ENCODE data around the gene MRPL20. TPM values are rescaled to one million over a fixed set of nuclear protein-coding genes. Genes with fewer than 3 reads are reported as not detected.
A peak's percentile ranks its signal among the peaks of the same experiment; 100 is the strongest.

Gene MRPL20
- polyA plus RNA-seq, 1 donor (not counting 4 experiments of a cell fraction or from before 2014, with no cell fraction given) = 133 TPM

DNA sequence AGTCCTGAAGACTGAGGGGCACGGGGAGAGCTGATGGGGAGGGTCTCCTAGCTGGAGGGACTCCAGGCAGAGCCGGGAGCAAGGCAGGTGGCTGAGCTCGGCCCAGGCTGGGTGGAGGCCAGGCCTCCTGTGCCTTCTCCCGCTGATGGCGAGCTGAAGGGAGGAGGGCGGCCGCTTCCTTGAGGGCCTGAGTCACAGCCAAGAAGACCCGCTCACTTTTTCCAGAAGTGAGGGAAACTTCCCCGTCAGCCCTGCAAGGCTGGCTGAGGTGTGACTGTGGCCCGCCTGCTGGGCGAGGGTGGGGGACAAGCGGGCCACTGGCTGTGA is 26.7 kb upstream of the MRPL20 start:
- Histone ChIP-seq H3K27ac (ENCODE audit: control insufficient read depth, insufficient read depth, low read length) (peak overlapping the region; percentile 31), H3K4me1 (ENCODE audit: control insufficient read depth, extremely low read depth, insufficient read depth, low read length) (peaks cover 27% of the 10 kb centered on the region), H3K27me3 (ENCODE audit: control insufficient read depth, extremely low read depth, insufficient read depth, low read length) (no peaks in the 10 kb centered on the region), H3K9ac (ENCODE audit: control insufficient read depth, extremely low read depth, insufficient read depth, low read length) (peak overlapping the region; percentile 52), H3K4me2 (ENCODE audit: control insufficient read depth, extremely low read depth, insufficient read depth, low read depth, low read length) (peak overlapping the region; percentile 56), H3K36me3 (ENCODE audit: control insufficient read depth in 2 of 2, extremely low read depth in 1 of 2, insufficient read depth in 2 of 2, low read length in 2 of 2) (no peaks in the 10 kb centered on the region), H3K4me3 (ENCODE audit: control insufficient read depth in 2 of 3, extremely low read depth in 1 of 3, insufficient read depth in 2 of 3, low read depth in 1 of 3, low read length in 3 of 3) (peak overlapping the region in 1 of 3 experiments; percentile 27), H3K9me3 (ENCODE audit: control insufficient read depth, low read depth, low read length) (no peaks in the 10 kb centered on the region), H2AFZ (ENCODE audit: control insufficient read depth, low read length) (peak overlapping the region; percentile 75), H3K9me1 (ENCODE audit: control insufficient read depth, extremely low read depth, insufficient read depth, low read length) (no peaks in the 10 kb centered on the region), H4K20me1 (ENCODE audit: control insufficient read depth, extremely low read depth, insufficient read depth, low read length) (no peaks in the 10 kb centered on the region), H3K79me2 (ENCODE audit: control insufficient read depth, insufficient read depth, low read length) (no peaks in the 10 kb centered on the region)
- DNase-seq (ENCODE audit: low read depth, low spot score) (no peak), FAIRE-seq (no peak)
- dilution Hi-C loops (cut with MboI; ENCODE audit: extremely low pct_ligation_motif_present, low sequenced_read_pairs) = no loop called here
- no peak for TF ChIP-seq EZH2 (IDR thresholded peaks at IDR 0.05; ENCODE audit: low read length)
- TF ChIP-seq CTCF (optimal IDR thresholded peaks at IDR 0.05 in 1 of 3, IDR thresholded peaks at IDR 0.05 in 1 of 3, conservative IDR thresholded peaks at IDR 0.05 in 1 of 3; ENCODE audit: extremely low read depth in 1 of 3, insufficient read depth in 2 of 3, low read length in 3 of 3) = no peak

DNA sequence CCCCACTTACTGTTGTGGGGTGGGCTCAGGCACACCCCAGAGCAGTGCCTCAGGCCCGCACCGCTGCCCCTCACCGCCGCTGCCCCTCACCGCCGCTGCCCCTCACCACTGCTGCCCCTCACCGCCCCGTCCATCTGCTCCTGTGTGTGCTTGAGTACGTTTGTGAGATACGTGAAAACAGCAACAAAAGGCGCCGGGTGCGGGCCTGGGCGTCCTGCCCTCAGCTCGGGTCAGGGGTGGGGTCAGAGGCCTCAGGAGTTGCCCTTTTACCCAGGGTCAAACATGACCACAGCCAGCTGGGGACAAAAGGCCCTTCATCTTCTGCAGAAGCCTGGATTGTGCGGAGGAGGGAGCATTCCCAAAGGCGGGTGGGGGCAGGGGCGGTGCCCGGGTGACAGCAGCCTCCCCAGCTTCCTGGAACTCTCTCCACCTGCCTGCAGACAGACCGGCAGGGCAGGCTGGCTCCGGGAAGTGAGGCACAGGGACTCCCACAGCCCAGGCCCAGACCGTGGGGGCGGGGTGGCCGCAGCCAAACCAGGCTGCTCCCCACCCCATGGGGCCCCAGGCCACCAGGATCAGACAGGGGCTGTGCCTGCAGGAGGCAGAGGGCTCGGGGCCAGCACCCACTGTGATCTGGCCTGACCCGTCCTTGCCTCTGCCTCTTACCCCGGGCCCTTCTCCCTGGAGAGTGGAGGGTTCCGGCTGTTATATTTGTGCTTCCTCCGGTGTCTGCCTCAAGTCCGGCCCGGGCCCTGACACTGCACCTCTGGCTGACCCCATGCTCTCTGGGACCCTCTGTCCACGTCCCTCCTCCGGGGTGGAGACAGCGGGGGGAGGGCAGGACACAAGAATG is 26.1 kb upstream of the MRPL20 start:
- H3K4me3 ChIP-seq (ENCODE audit: control insufficient read depth in 2 of 3, extremely low read depth in 1 of 3, insufficient read depth in 2 of 3, low read depth in 1 of 3, low read length in 3 of 3) = peak overlapping the region in 1 of 3 experiments; percentile 27
- H3K79me2 ChIP-seq (ENCODE audit: control insufficient read depth, insufficient read depth, low read length) = no peaks in the 10 kb centered on the region
- no peaks in the 10 kb centered on the region for H3K36me3 ChIP-seq (ENCODE audit: control insufficient read depth in 2 of 2, extremely low read depth in 1 of 2, insufficient read depth in 2 of 2, low read length in 2 of 2)
- H3K9ac ChIP-seq (ENCODE audit: control insufficient read depth, extremely low read depth, insufficient read depth, low read length) = peak overlapping the region; percentile 52
- peak; percentile 25 for DNase-seq (ENCODE audit: low read depth, low spot score)
- dilution Hi-C loops (cut with MboI; ENCODE audit: extremely low pct_ligation_motif_present, low sequenced_read_pairs) = no loop called here
- H3K27me3 ChIP-seq (ENCODE audit: control insufficient read depth, extremely low read depth, insufficient read depth, low read length) = no peaks in the 10 kb centered on the region
- FAIRE-seq = no peak
- H4K20me1 ChIP-seq (ENCODE audit: control insufficient read depth, extremely low read depth, insufficient read depth, low read length) = no peaks in the 10 kb centered on the region
- peak overlapping the region; percentile 75 for H2AFZ ChIP-seq (ENCODE audit: control insufficient read depth, low read length)
- peaks cover 27% of the 10 kb centered on the region for H3K4me1 ChIP-seq (ENCODE audit: control insufficient read depth, extremely low read depth, insufficient read depth, low read length)
- peak overlapping the region; percentile 56 for H3K4me2 ChIP-seq (ENCODE audit: control insufficient read depth, extremely low read depth, insufficient read depth, low read depth, low read length)
- H3K9me3 ChIP-seq (ENCODE audit: control insufficient read depth, low read depth, low read length) = no peaks in the 10 kb centered on the region
- TF ChIP-seq CTCF (optimal IDR thresholded peaks at IDR 0.05 in 1 of 3, IDR thresholded peaks at IDR 0.05 in 1 of 3, conservative IDR thresholded peaks at IDR 0.05 in 1 of 3; ENCODE audit: extremely low read depth in 1 of 3, insufficient read depth in 2 of 3, low read length in 3 of 3) (no peak), EZH2 (IDR thresholded peaks at IDR 0.05; ENCODE audit: low read length) (no peak)
- H3K9me1 ChIP-seq (ENCODE audit: control insufficient read depth, extremely low read depth, insufficient read depth, low read length) = no peaks in the 10 kb centered on the region
- peak overlapping the region; percentile 31 for H3K27ac ChIP-seq (ENCODE audit: control insufficient read depth, insufficient read depth, low read length)

Measured in keratinocyte (primary cell).